ENCODE measurements around the gene UBE2H. TPM values are rescaled to one million over a fixed set of nuclear protein-coding genes. Genes with fewer than 3 reads are reported as not detected.

Gene UBE2H
- total RNA-seq, 4 donors from 2014 or later, result 57.2 to 92.6 (median 85.7) TPM

DNA sequence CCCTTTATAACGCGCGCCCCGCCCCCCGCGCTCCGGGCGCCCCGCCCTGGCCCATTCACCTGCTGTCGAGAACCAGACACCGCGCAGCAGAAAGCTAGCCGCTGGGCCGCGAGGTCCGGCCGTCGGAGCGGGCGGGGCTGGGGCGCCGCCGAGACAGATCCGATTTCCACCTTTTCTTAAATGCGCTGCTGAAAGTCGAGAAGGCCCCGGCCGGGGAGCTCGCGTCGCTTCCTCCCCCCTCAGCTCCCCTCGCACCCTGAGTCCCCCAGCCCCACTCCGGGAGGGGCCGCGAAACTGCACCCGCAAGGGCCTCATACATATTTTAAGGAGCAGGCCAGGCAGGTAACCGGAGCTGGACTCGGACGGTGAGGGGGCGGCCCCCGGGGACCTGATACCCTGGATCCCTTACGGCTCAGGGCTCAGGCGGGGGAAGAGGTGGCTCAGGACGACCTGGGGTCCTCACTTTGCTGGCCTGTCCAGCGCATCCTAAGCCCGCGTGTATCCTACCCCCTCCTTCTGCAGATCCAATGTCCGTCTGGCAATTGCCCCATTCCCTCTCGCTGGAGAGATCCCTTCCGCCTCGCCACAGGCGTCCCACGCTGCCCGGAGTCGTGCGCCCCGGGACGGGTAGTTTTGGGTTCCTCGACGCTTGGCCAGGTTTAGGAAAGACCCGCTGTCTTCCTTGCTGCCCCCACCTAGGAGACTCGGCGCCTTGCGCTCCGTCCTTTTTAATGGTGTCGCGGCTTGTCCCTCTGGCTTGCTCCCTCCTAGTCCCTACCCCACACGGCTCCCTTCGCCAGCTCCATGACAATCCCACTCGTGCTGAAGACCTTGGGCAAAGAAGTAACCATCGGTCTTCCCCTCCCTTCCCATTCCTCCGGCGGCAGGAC is 170.6 kb downstream of the UBE2H start:
- no peak for ATAC-seq (ENCODE audit: low FRiP score)
- TF ChIP-seq, protein P1, sequence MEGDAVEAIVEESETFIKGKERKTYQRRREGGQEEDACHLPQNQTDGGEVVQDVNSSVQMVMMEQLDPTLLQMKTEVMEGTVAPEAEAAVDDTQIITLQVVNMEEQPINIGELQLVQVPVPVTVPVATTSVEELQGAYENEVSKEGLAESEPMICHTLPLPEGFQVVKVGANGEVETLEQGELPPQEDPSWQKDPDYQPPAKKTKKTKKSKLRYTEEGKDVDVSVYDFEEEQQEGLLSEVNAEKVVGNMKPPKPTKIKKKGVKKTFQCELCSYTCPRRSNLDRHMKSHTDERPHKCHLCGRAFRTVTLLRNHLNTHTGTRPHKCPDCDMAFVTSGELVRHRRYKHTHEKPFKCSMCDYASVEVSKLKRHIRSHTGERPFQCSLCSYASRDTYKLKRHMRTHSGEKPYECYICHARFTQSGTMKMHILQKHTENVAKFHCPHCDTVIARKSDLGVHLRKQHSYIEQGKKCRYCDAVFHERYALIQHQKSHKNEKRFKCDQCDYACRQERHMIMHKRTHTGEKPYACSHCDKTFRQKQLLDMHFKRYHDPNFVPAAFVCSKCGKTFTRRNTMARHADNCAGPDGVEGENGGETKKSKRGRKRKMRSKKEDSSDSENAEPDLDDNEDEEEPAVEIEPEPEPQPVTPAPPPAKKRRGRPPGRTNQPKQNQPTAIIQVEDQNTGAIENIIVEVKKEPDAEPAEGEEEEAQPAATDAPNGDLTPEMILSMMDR (IDR thresholded peaks at IDR 0.05), result no peak
- DNase-seq (ENCODE audit: low spot score), result no peak

DNA sequence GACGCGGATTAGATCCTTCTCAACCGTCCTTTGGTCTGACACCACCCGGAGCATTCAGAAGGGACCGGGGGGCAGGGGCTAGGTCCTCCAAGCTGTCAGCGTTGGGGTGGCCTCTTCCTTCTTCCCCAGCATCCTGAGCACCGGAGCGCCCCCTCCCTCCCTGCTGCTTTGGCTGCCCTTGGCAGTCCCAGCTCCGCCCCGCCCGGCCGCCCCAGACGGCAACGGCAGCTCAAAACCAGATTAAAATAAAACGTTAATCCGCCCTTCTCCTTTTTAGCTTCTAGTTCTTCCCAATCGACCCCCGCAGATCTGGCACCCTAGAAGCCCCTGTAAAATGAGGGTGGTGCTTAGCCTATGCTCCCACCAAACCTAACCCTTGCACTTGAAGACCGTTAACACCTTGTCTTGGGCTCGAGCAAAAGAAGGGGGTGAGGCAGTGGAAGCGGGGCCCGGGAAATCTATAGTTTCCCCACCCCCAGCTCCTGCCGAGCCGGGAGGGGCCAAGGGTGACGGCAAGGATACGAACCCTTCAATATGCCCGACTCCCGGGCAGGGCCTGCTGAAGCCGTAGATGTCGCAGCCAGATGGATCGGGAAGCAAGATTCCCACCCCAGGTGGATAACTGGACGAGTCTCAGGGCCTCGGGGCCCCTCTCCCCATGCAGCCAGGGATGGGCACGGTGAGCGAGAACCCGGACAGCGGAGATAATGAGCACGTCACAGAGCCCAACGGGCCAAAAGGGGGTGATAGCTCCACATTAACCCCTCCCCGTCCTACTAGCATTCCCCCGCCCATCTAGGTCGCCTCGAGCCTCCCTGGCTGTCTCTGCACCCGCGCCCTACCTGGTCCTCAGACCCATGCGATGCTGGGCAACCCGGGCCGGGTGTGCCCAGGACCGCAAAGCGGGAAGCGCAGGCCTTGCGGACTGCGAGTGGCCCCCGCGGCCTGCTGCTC is 171.5 kb downstream of the UBE2H start:
- no peak for ATAC-seq (ENCODE audit: low FRiP score)
- TF ChIP-seq, protein P1 (IDR thresholded peaks at IDR 0.05), result no peak
- no peak for DNase-seq (ENCODE audit: low spot score)

Small RNA genes lying within 50 kb of the gene (small RNA-seq; reads per million reads assigned to genes)
- gene RF00019, result not detected

Other genes starting within 250 kb of the UBE2H start
- gene ZC3HC1, start 98.4 kb upstream of the UBE2H start, total RNA-seq, result 10 to 100 TPM in 1 of 4 donors, 1 to 10 TPM in 3; 6.7 to 10.0 (median 8.6) TPM
- gene KLHDC10, start 117.6 kb upstream of the UBE2H start, total RNA-seq, result 10 to 100 TPM; 20.0 to 25.9 (median 23.8) TPM

All from omental fat pad (tissue), 4 donors.